MCF 10A (cell line): Measurements from ENCODE around the gene EMX2. TPM values are rescaled to one million over a fixed set of nuclear protein-coding genes. Genes with fewer than 3 reads are reported as not detected.

Experiments
- BruUV-seq: library from RNA; stranded (reverse); fragments of 400-500 nt; replicated peaks from 2 replicates; lab custom pipeline; 2021; lab: Mats Ljungman, UMichigan
- CTCF ChIA-PET: fragments of 300-600 bp; sonication (Branson Sonifier 250); formaldehyde crosslinking; extraction: SDS; loops from one replicate; lab custom pipeline; 2021; ENCODE audit warnings: antibody characterized with exemption, inconsistent platforms; lab: Yijun Ruan, JAX
- POLR2A ChIA-PET: fragments of 300-600, 350-650 bp; sonication (Branson Sonifier 250); formaldehyde crosslinking; extraction: SDS; loops from one replicate; lab custom pipeline; 2020; ENCODE audit warnings: antibody characterized with exemption, inconsistent platforms; lab: Yijun Ruan, JAX
- DNase-seq: peaks from one replicate; pipeline ENCODE4 v3.0.0-alpha.2; 2018; ENCODE audit not compliant: unreplicated experiment
- H3K27ac Mint-ChIP-seq: one replicate; pipeline ENCODE4 v1.8.0; 2022; ENCODE audit warnings: mild to moderate bottlenecking, low read depth, mixed read lengths; ENCODE audit not compliant: unreplicated experiment
- H3K27me3 Mint-ChIP-seq: one replicate; pipeline ENCODE4 v1.8.0; 2022; ENCODE audit warnings: mixed read lengths; ENCODE audit not compliant: insufficient read depth, unreplicated experiment
- H3K36me3 Mint-ChIP-seq: one replicate; pipeline ENCODE4 v1.8.0; 2022; ENCODE audit warnings: mild to moderate bottlenecking, moderate library complexity, mixed read lengths; ENCODE audit not compliant: insufficient read depth, unreplicated experiment
- H3K4me1 Mint-ChIP-seq: one replicate; pipeline ENCODE4 v1.8.0; 2022; ENCODE audit warnings: mixed read lengths; ENCODE audit not compliant: insufficient read depth, unreplicated experiment
- H3K4me3 Mint-ChIP-seq: one replicate; pipeline ENCODE4 v1.8.0; 2022; ENCODE audit warnings: mild to moderate bottlenecking, moderate library complexity, mixed read lengths; ENCODE audit not compliant: unreplicated experiment
- H3K9me3 Mint-ChIP-seq: one replicate; pipeline ENCODE4 v1.8.0; 2022; ENCODE audit warnings: mixed read lengths; ENCODE audit not compliant: unreplicated experiment
- CTCF ChIP-seq: fragments of 200-600 bp; IDR thresholded peaks from one replicate; pipeline ENCODE4 v1.8.0; 2022; ENCODE audit warnings: antibody characterized with exemption, mild to moderate bottlenecking; ENCODE audit not compliant: unreplicated experiment
- intact Hi-C: fragments of 100-400 bp; cut with micrococcal nuclease; formaldehyde crosslinking; loops from 2 replicates; pipeline ENCODE4 v1.14.1; 2022
- total RNA-seq: library from RNA; stranded (reverse); gene quantifications from 2 replicates; pipeline ENCODE4 v1.2.3, GENCODE V29; 2022

EMX2 gene
- total RNA-seq, 1 experiment from 2014 or later: not detected

DNA sequence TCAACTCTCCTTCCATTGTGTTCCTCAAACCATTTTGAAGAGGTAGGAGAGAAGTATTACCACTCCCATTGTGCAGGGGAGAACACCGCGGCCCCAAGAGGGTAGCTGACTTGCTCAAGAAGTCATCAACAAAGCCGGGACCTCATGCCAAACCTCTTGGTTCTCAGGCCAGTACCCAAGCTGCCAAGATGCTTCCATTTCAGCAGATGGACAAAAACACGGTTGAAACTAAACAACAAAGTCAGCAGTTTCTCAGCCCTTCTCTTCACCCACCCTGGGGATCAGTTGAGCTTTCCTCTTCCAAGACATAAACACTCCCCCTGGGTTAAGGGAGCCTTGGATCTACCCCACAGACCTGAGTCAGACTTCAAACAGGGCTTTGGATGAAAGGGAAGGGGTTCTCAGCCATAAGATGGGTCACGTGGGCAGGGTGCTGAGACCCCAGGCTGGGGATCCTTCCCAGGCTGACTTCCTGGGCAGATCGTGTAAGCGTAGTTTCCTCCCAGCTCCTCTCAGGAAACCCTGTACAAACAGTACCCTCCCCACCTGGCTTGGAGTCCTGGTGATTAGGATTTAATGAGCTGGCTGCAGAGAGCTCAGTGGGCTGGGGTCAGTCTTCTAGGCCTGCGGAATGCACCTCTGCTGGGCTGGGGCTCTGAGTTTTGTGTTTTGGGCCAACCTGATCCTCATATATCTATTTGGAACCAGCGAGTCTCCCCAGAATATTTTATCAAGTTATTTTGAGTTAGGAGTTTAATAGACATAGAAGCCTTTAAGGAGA, 27.3 kb downstream of the EMX2 start:
- no TSS peak for BruUV-seq
- H3K27me3 Mint-ChIP-seq: peaks cover 51% of the 10 kb centered on the region
- ChIA-PET CTCF (interaction anchor here (0.6 kb wide), 1 partner anchor 758 kb away, joined by 3 read pairs; no protein-coding TSS in a partner anchor), POLR2A (interaction anchor here (0.6 kb wide), 1 partner anchor 639 kb away, joined by 4 read pairs; no protein-coding TSS in a partner anchor)
- H3K4me1 Mint-ChIP-seq: no peaks in the 10 kb centered on the region
- H3K4me3 Mint-ChIP-seq: no peak overlapping the region
- intact Hi-C loops: no loop called here
- no peak for DNase-seq
- no peaks in the 10 kb centered on the region for H3K36me3 Mint-ChIP-seq
- H3K9me3 Mint-ChIP-seq: no peaks in the 10 kb centered on the region
- H3K27ac Mint-ChIP-seq: no peak overlapping the region
- no peak for TF ChIP-seq CTCF

- no peaks in the 10 kb centered on the region for H3K9me3 Mint-ChIP-seq
- peaks cover 51% of the 10 kb centered on the region for H3K27me3 Mint-ChIP-seq
- H3K27ac Mint-ChIP-seq: no peak overlapping the region
- H3K36me3 Mint-ChIP-seq: no peaks in the 10 kb centered on the region
- H3K4me3 Mint-ChIP-seq: no peak overlapping the region
- BruUV-seq: no TSS peak
- intact Hi-C loops: no loop called here
- POLR2A ChIA-PET: no interaction called here
- CTCF ChIA-PET: interaction anchor here (0.8 kb wide), 1 partner anchor 74 kb away, joined by 4 read pairs; no protein-coding TSS in a partner anchor
- H3K4me1 Mint-ChIP-seq: no peaks in the 10 kb centered on the region
- TF ChIP-seq CTCF: no peak
- DNase-seq: no peak
These were observed 28.3 kb downstream of the EMX2 start for GRCh38 chr10:117570880-117571279.

DNA sequence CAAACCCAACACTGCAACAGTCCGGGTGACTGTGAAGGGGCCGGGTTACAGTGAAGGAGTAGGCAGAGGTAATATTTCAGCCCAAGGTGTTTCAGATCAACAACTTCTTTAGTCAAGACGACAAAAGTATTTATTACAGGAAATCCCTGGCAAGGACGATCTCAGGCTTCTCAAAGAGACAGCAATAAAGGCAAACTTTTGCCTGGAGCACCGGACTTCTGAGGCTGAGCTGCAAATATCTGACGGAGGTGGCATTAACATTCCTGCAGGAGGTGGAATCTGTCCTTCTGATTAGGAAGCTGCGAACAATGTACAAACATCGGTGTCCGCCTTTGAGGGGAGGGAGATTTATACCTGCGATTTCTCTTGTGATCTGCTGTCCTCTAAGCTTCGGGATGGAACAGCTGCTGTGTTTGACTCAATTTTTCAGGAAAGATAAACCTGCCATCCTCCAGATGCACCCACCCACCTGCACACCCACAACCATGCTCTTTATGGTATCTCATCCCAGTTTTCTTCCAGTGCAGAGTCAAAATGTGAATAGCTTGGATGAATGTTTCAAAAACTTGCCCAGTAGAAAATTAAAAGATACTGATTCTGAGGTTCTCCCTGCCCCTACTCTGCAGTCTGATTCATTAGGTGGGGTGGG, 32.1 kb downstream of the EMX2 start:
- H3K4me3 Mint-ChIP-seq: no peak overlapping the region
- H3K9me3 Mint-ChIP-seq: no peaks in the 10 kb centered on the region
- POLR2A ChIA-PET: no interaction called here
- DNase-seq: no peak
- peaks cover 36% of the 10 kb centered on the region for H3K27me3 Mint-ChIP-seq
- no peak overlapping the region for H3K27ac Mint-ChIP-seq
- BruUV-seq: no TSS peak
- no peaks in the 10 kb centered on the region for H3K36me3 Mint-ChIP-seq
- no peak for TF ChIP-seq CTCF
- no peaks in the 10 kb centered on the region for H3K4me1 Mint-ChIP-seq
- intact Hi-C loops: no loop called here
- CTCF ChIA-PET: interaction anchor here (0.6 to 0.8 kb wide), 5 partner anchors 14 to 874 kb away, joined by 3 read pairs; no protein-coding TSS in a partner anchor

- CTCF ChIA-PET: no interaction called here
- BruUV-seq: no TSS peak
- Mint-ChIP-seq H3K9me3 (no peaks in the 10 kb centered on the region), H3K36me3 (no peaks in the 10 kb centered on the region), H3K27me3 (peaks cover 1% of the 10 kb centered on the region), H3K4me1 (no peaks in the 10 kb centered on the region), H3K27ac (no peak overlapping the region), H3K4me3 (no peak overlapping the region)
- no peak for DNase-seq
- intact Hi-C loops: no loop called here
- POLR2A ChIA-PET: interaction anchor here (1.1 kb wide), 1 partner anchor 17 kb away, joined by 3 read pairs; no protein-coding TSS in a partner anchor
- no peak for TF ChIP-seq CTCF
These were observed 35.9 kb downstream of the EMX2 start for GRCh38 chr10:117578490-117578889.
